K562 (cell line): Measurements from ENCODE around the gene CDK11B. TPM values are rescaled to one million over a fixed set of nuclear protein-coding genes. Genes with fewer than 3 reads are reported as not detected.

Source experiments
- CHD2 ChIP-seq: IDR thresholded peaks from 2 replicates; pipeline ENCODE4 v1.6.1; 2011; ENCODE audit warnings: low read depth, low read length
- ELF2 ChIP-seq: fragments of 250-450 bp; sonication (Bioruptor Pico); IDR thresholded peaks from 2 replicates; pipeline ENCODE4 v1.5.0; 2021; ENCODE audit warnings: mild to moderate bottlenecking
- KLF13 ChIP-seq: fragments of 450-650 bp; IDR thresholded peaks from 2 replicates; pipeline ENCODE4 v1.6.1; 2016; ENCODE audit warnings: missing genetic modification characterization, low read depth, mild to moderate bottlenecking, missing compliant biosample characterization, moderate library complexity, borderline replicate concordance
- MNT ChIP-seq, 2 experiments: fragments of 450-650 bp; conservative IDR thresholded peaks; 2 replicates each; pipeline ENCODE4 v1.6.1; 2017; ENCODE audit warnings: mild to moderate bottlenecking in 2 of 2, moderate library complexity in 2 of 2
- RNF219 ChIP-seq: fragments of 250-450 bp; sonication (Bioruptor Pico); IDR thresholded peaks from 2 replicates; pipeline ENCODE4 v1.5.0; 2022; ENCODE audit warnings: mild to moderate bottlenecking
- RUNX1 ChIP-seq: sonication (generic); IDR thresholded peaks from 2 replicates; pipeline ENCODE4 v1.6.1; 2016; ENCODE audit warnings: antibody characterized with exemption, low read depth
- TFAM ChIP-seq: fragments of 250-450 bp; sonication (Bioruptor Pico); conservative IDR thresholded peaks from 2 replicates; pipeline ENCODE4 v1.5.0; 2021; ENCODE audit warnings: mild to moderate bottlenecking, moderate library complexity
- ZBTB43 ChIP-seq: sonication (generic); formaldehyde crosslinking; IDR thresholded peaks from 2 replicates; pipeline ENCODE4 v1.8.0; 2023; ENCODE audit warnings: mild to moderate bottlenecking, missing genetic modification reagents
- ZNF3 ChIP-seq: fragments of 250-450 bp; sonication (Bioruptor Pico); IDR thresholded peaks from 2 replicates; pipeline ENCODE4 v1.5.0; 2021; ENCODE audit warnings: mild to moderate bottlenecking, moderate library complexity
- polyA plus RNA-seq, 8 experiments: library from polyadenylated mRNA; depleted of rRNA in 4 of 8; stranded (reverse) in 5 of 8; unstranded in 3 of 8; fragments of >200 nt; fragmentation: Nextera tagmentation in 2 of 8; fragmentation: Illumina TruSeq in 1 of 8; extraction: Ambion mirVana in 2 of 8; extraction: Trizol in 1 of 8; gene quantifications; 2 replicates each; pipeline versions ENCODE4 v1.2.1 to v1.2.3, GENCODE V29; 2011 to 2014; ENCODE audit warnings: inconsistent platforms in 1 of 8, missing spikeins in 1 of 8
- total RNA-seq, 7 experiments: library from RNA; depleted of rRNA in 6 of 7; stranded (reverse); fragments of >200 nt in 6 of 7; fragmentation: Illumina TruSeq in 2 of 7; extraction: Trizol in 2 of 7; gene quantifications; 2 replicates each; pipeline versions ENCODE4 v1.2.1 to v1.2.3, GENCODE V29; 2011 to 2021; ENCODE audit warnings: low replicate concordance in 1 of 7
- TF ChIP-seq, protein P1 (sequence below): fragments of 200-600 bp; sonication (generic); IDR thresholded peaks from one replicate; pipeline ENCODE4 v1.6.1; 2012; ENCODE audit warnings: mild to moderate bottlenecking, low read depth, low read length, inconsistent platforms

Gene CDK11B
- total and polyA plus RNA-seq, 9 of the 15 experiments (the other 6 are each of a cell fraction or from before 2014, with no cell fraction given) = 2.8 to 52.2 (median 19.5) TPM

GRCh38 chr1:1614204-1614953, 44.4 kb downstream of the CDK11B start (continued):
- TF ChIP-seq RNF219 = no peak
- peak; percentile 68 for TF ChIP-seq KLF13 (tag)
- TF ChIP-seq ZBTB43 = no peak
- no peak for TF ChIP-seq ZNF3
- TF ChIP-seq MNT (conservative IDR thresholded peaks at IDR 0.05) = peak; percentile 82 to 84
- TF ChIP-seq, protein P1, sequence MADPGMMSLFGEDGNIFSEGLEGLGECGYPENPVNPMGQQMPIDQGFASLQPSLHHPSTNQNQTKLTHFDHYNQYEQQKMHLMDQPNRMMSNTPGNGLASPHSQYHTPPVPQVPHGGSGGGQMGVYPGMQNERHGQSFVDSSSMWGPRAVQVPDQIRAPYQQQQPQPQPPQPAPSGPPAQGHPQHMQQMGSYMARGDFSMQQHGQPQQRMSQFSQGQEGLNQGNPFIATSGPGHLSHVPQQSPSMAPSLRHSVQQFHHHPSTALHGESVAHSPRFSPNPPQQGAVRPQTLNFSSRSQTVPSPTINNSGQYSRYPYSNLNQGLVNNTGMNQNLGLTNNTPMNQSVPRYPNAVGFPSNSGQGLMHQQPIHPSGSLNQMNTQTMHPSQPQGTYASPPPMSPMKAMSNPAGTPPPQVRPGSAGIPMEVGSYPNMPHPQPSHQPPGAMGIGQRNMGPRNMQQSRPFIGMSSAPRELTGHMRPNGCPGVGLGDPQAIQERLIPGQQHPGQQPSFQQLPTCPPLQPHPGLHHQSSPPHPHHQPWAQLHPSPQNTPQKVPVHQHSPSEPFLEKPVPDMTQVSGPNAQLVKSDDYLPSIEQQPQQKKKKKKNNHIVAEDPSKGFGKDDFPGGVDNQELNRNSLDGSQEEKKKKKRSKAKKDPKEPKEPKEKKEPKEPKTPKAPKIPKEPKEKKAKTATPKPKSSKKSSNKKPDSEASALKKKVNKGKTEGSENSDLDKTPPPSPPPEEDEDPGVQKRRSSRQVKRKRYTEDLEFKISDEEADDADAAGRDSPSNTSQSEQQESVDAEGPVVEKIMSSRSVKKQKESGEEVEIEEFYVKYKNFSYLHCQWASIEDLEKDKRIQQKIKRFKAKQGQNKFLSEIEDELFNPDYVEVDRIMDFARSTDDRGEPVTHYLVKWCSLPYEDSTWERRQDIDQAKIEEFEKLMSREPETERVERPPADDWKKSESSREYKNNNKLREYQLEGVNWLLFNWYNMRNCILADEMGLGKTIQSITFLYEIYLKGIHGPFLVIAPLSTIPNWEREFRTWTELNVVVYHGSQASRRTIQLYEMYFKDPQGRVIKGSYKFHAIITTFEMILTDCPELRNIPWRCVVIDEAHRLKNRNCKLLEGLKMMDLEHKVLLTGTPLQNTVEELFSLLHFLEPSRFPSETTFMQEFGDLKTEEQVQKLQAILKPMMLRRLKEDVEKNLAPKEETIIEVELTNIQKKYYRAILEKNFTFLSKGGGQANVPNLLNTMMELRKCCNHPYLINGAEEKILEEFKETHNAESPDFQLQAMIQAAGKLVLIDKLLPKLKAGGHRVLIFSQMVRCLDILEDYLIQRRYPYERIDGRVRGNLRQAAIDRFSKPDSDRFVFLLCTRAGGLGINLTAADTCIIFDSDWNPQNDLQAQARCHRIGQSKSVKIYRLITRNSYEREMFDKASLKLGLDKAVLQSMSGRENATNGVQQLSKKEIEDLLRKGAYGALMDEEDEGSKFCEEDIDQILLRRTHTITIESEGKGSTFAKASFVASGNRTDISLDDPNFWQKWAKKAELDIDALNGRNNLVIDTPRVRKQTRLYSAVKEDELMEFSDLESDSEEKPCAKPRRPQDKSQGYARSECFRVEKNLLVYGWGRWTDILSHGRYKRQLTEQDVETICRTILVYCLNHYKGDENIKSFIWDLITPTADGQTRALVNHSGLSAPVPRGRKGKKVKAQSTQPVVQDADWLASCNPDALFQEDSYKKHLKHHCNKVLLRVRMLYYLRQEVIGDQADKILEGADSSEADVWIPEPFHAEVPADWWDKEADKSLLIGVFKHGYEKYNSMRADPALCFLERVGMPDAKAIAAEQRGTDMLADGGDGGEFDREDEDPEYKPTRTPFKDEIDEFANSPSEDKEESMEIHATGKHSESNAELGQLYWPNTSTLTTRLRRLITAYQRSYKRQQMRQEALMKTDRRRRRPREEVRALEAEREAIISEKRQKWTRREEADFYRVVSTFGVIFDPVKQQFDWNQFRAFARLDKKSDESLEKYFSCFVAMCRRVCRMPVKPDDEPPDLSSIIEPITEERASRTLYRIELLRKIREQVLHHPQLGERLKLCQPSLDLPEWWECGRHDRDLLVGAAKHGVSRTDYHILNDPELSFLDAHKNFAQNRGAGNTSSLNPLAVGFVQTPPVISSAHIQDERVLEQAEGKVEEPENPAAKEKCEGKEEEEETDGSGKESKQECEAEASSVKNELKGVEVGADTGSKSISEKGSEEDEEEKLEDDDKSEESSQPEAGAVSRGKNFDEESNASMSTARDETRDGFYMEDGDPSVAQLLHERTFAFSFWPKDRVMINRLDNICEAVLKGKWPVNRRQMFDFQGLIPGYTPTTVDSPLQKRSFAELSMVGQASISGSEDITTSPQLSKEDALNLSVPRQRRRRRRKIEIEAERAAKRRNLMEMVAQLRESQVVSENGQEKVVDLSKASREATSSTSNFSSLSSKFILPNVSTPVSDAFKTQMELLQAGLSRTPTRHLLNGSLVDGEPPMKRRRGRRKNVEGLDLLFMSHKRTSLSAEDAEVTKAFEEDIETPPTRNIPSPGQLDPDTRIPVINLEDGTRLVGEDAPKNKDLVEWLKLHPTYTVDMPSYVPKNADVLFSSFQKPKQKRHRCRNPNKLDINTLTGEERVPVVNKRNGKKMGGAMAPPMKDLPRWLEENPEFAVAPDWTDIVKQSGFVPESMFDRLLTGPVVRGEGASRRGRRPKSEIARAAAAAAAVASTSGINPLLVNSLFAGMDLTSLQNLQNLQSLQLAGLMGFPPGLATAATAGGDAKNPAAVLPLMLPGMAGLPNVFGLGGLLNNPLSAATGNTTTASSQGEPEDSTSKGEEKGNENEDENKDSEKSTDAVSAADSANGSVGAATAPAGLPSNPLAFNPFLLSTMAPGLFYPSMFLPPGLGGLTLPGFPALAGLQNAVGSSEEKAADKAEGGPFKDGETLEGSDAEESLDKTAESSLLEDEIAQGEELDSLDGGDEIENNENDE = no peak
- TF ChIP-seq CHD2 = no peak
- no peak for TF ChIP-seq RUNX1
- no peak for TF ChIP-seq TFAM
- no peak for TF ChIP-seq ELF2
